HG03097 (cell line): Measurements from ENCODE around the gene SOAT1.
"Not testable (repeated sequence)": the region's sequence is repeated elsewhere in the genome, so short reads cannot be mapped to it uniquely, and the experiment has no call there.

Experiments used
- ATAC-seq: cut with Tn5 transposase; IDR thresholded peaks from one replicate; pipeline ENCODE4 v1.9.1; 2021; ENCODE audit not compliant: unreplicated experiment, low FRiP score

SOAT1 gene

DNA sequence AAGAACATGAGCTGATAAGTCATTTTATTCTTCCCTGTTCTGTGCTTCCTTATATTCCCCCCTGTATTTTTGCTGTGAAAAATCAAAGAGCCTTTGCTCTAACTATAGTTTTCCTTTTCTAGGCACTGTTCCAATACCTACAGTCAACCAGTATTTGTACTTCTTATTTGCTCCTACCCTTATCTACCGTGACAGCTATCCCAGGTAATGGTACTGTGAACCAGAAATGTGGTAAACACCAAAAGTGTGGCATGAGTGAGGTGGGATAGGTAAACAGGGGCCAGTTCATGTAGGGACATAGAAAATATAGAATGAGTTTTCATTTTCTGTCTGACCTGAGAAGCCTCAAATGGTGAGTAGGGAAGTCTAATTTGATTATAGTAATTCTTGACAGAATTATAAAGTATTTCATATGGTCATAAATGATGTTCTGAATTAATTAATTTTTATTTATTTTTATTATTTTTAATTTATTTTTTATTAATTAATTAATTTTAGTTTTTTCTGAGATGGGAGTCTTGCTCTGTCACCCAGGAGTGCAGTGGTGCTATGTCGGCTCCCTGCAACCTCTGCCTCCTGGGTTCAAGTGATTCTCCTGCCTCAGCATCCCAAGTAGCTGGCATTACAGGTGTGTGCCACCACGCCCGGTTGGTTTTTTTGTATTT is 49.3 kb downstream of the SOAT1 start:
- no peak for ATAC-seq

- ATAC-seq, result no peak
Measured at GRCh38 chr1:179351281-179351680, 57.7 kb downstream of the SOAT1 start.

DNA sequence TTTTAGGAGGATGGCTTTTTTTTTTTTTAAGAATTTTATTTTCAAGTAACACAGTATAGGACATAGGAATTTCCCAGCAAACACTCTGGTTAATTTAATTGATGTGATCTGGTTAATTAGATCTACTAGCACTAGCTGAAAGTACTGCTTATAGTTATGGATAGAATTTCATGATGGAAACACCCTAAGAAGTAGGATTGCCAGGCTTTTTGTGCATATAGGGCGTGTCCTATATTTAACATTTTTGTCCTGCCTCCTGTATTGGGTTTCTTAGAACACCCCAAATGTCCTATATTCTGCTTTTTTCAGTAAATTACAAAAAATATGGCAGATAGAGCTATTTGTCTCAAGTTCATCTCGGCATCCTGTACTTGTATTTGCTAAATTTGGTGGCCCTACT is 58.6 kb downstream of the SOAT1 start:
- no peak for ATAC-seq

GRCh38 chr1:179353546-179353945 is 59.9 kb downstream of the SOAT1 start:
- ATAC-seq, result no peak

- ATAC-seq, result not testable (repeated sequence)
Measured at GRCh38 chr1:179361631-179362030, 68.0 kb downstream of the SOAT1 start.

DNA sequence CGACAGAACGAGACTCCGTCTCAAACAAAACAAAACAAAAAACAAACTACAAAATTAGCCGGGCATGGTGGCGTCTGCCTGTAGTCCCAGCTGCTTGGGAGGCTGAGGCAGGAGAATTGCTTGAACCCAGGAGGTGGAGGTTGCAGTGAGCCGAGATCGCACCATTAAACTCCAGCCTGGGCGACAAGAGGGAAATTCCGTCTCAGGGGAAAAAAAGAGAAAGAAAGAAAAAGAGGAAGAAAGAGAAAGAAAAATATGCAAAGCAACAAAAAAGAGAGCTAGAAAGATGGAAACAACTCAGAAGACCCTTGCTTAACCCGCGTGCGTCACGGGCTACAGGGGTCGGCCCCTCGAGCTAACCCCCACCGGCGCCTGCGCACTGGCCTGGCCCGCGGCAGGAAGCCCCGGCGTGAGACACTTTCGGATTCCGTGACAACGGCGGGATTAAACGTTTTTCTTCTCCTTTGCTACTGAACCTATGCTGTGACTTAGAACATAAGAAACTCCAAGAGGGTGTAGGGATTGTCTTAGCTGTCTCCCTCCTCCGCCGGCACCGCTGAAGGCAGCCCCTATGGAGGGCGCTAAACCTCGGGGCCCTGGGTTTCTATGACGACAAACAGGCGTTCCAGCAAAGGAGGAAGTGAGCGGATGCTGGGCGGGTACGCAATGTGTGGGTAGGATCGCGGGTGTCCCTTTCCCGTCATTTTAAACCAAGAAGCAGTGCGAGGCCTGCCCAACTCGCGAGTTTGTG is 71.9 kb downstream of the SOAT1 start, which contains the start of gene AXDND1:
Gene AXDND1 (plus strand): TSS at position 630 of the 751 bp plus-strand sequence. CDS start 539 bp downstream, outside the sequence.
- ATAC-seq, result peak; percentile 96

DNA sequence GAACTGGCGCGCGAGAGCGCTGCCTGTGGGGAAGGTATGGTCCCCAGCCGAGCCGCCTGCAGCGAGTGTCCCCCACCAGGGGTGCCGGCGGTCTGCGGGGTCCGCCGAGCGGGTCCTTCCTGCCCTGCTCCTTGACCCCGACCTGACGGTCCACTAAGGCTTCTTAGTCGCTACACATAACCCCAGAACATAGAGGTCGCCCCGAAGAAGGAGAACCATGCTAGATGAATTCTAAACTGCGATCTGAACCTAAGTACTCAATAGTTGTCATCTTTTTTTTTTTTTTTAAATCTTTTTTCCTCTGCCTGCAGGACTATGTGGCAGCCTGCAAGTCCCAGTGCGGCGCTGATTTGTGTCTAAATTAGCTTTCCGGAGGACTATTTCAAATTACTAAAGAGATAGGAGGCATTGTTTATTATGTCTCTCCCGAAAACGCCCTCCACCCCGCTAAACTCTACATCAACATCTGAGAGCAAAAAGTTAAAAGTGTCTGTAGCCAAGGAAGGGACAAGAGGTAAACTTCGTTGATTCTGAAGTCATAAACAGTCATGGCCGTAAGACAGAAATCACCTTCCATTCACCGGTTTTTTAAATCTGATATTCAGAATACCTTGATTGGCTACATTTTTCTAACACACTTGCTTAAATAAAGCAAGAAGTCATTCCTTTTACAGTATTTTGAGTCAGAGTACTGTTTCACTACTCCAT is 72.7 kb downstream of the SOAT1 start:
- no peak for ATAC-seq

DNA sequence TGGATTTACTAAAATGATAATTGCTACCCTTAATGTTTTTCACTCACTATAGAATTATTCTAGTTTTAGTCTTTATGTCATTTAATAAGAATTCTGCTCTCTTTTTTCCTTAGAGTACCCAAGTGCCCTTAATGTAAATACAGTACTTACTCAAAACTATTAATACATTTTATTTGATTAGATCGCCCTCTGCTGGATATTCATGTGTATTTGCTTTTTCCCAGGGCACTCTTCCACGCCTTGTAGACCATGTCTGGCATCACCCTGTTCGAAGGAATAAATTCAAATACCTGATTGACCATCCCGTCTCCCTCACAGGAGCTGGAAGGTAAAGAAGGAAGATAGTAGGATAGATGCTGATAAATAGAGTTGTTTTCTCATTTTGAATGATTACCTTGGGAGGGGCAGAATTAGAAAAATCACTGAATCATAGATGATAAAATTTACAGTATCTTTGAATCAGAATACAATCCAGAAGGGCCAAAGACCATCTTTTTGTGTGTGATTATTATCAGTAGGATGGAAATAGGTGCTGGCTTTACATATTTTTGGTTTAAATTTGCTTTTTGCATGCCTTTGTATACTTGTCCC is 76.2 kb downstream of the SOAT1 start:
- no peak for ATAC-seq

DNA sequence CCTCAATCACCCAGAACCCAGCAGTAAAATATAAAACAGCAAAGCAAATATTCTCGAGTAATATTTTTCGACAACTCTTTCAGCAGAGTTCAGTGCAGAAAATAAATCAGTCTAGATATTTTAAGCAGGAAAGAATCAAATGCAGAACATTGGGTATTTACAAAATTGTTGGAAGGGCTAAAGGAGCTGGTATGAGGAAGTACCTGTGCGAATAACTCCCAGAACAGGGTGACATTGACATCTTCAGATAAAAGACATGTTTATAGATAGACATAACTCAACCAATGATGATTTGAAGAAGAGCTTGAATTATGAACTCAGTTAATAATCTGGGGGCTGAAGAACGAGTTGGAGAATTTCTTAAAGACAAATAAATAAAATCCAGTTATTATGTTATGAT is 78.6 kb downstream of the SOAT1 start:
- ATAC-seq, result no peak

DNA sequence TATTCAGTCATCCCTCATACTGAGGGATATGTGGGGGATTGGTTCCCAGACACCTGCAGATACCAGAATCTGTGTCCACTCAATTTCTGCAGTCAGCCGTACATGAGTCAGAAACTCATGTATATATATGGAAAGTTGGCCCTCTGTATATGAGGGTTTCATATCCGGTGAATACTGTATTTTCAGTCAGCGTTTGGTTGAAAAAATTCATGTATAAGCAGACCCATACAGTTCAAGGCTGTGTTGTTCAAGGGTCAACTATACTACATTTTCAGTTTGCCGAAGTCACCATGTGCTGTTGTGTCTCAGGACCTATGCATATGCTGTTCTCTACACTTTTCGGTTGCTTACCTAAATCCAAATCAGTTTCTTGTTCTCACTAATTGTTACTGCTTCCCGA is 82.6 kb downstream of the SOAT1 start:
- ATAC-seq, result no peak

DNA sequence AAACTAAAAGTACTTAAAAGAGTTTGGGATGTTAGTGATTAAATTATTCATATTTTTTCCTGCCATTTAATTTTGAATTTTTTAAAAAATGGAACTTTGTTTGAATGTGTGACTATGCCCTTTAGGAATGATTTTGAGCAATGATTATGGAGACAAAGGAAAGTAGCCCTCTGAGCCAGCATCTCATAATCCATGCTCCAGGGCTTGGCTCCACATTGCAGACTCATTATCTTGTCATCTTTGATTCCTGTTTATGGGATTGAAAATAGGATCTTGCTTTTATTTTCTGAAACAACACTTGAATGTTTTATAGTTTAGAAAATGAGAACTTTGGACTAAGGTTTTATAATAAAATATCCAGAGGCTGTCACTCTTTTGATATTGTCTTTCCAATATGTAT is 86.7 kb downstream of the SOAT1 start:
- ATAC-seq, result no peak

- ATAC-seq, result no peak
Measured at GRCh38 chr1:179384027-179384426, 90.4 kb downstream of the SOAT1 start.

DNA sequence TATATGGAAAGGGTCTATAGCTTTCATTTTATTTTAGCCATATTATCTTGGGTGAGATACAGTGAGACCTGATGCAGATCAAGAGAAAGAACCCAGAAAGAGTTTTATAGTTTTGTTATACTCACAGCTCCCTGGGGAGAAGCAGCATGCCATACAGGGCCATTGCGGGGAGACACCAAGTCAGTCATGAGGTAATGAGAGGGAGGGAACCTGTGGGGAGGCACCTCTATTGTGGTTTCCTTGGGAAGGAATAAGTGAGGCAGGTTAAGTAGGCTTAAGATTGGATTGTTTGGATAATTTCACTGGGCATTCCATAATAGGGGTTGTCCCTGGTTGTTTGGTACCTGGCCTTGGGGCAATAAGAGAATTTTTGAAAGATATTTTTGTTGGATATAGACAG is 91.9 kb downstream of the SOAT1 start:
- no peak for ATAC-seq

GRCh38 chr1:179393721-179394120 is 100.1 kb downstream of the SOAT1 start:
- ATAC-seq, result no peak

- not testable (repeated sequence) for ATAC-seq
Measured at GRCh38 chr1:179399399-179399798, 105.8 kb downstream of the SOAT1 start.
